ENCODE measurements around the gene RPAP3. TPM values are rescaled to one million over a fixed set of nuclear protein-coding genes. Genes with fewer than 3 reads are reported as not detected.

Gene RPAP3
- total RNA-seq, 1 experiment from 2014 or later, result 48.9 TPM

DNA sequence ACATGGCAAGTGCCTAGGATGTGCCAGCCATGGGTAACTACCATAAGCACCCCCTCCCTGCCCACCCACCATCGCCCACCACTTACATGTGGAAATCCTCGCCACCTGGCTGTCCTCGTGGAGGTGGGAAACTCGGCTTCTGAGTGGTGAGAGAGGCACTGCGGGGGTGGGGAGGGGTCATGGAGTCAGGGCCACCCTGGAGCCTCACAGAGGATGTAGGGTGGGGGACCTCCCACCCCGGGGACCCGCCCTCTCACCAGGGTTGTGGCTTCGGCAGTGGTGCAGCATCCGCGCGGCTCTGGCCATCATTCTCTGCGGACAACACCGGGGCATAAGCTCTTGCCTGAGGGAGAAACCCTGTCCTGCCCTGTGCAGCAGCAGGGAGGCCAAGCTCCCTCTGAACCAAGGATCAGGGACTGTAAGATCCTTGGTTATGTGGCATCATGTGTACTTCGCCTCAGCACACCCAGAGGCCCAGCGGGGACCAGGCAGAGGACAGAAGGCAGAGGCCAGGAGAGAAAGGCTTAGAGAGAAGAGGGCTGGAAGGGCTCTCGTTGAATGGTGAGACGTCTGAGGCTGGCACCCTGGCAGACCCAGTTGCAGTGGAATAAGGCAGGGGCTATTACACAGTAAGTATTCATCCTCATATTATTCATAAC lies 32.2 kb upstream of the RPAP3 start:
- H3K27ac ChIP-seq (ENCODE audit: insufficient read length, low read depth, low read length), result no peak overlapping the region
- H2AK5ac ChIP-seq (ENCODE audit: insufficient read length, low read length), result no peak overlapping the region
- no peak overlapping the region for H4K5ac ChIP-seq (ENCODE audit: insufficient read length, low read depth, low read length)
- no peak overlapping the region for H3K4ac ChIP-seq (ENCODE audit: low read depth, low read length)
- H2AFZ ChIP-seq (ENCODE audit: low read length), result no peak overlapping the region
- no peak overlapping the region for H3T11ph ChIP-seq (ENCODE audit: low read length)
- no peak overlapping the region for H2BK120ac ChIP-seq (ENCODE audit: low read depth, low read length, poor library complexity, severe bottlenecking)
- Mint-ChIP-seq H3K36me3 (ENCODE audit: insufficient read depth in 1 of 3, low read depth in 3 of 3) (no peaks in the 10 kb centered on the region; a peak in 1 of 7 replicates), H3K9me3 (no peaks in the 10 kb centered on the region), H3K4me1 (peaks cover 21 to 37% of the 10 kb centered on the region in 2 experiments), H3K27me3 (ENCODE audit: low read depth) (peaks cover 4% of the 10 kb centered on the region), H3K27ac (no peak overlapping the region), H3K4me3 (no peak overlapping the region)
- no peak overlapping the region for H3K23ac ChIP-seq (ENCODE audit: insufficient read length, low read depth, low read length)
- H3K23me2 ChIP-seq (ENCODE audit: insufficient read length, low read depth, low read length, poor library complexity, severe bottlenecking), result no peaks in the 10 kb centered on the region
- no peaks in the 10 kb centered on the region for H4K20me1 ChIP-seq (ENCODE audit: control insufficient read depth, insufficient read depth, insufficient read length)
- H3K56ac ChIP-seq (ENCODE audit: insufficient read length, low read depth, low read length), result no peak overlapping the region
- H3K9ac ChIP-seq (ENCODE audit: extremely low read depth, insufficient read length, low read length), result no peak overlapping the region
- H2BK5ac ChIP-seq (ENCODE audit: insufficient read length, low read length), result no peak overlapping the region
- peaks cover 3% of the 10 kb centered on the region; the same call in 1 of the 2 replicates for H3K4me1 ChIP-seq (ENCODE audit: insufficient read depth, low read length)
- H3K27me3 ChIP-seq (ENCODE audit: insufficient read depth, low read length), result no peaks in the 10 kb centered on the region
- no peaks in the 10 kb centered on the region for H3K79me2 ChIP-seq (ENCODE audit: insufficient read depth, low read length)
- no peak overlapping the region for H2BK12ac ChIP-seq (ENCODE audit: insufficient read length, low read depth, low read length)
- no peak overlapping the region for H3K14ac ChIP-seq (ENCODE audit: insufficient read depth, low read length)
- TF ChIP-seq CTCF (conservative IDR thresholded peaks at IDR 0.05), result no peak
- no peak overlapping the region for H2BK20ac ChIP-seq (ENCODE audit: low read depth, low read length, poor library complexity, severe bottlenecking)
- no peak overlapping the region for H2BK15ac ChIP-seq (ENCODE audit: low read depth, low read length)
- H3K79me1 ChIP-seq (ENCODE audit: insufficient read depth, low read depth, low read length, poor library complexity, severe bottlenecking), result no peaks in the 10 kb centered on the region
- no peak overlapping the region for H4K8ac ChIP-seq (replicated peaks; ENCODE audit: insufficient read length, low read depth, low read length)
- H4K91ac ChIP-seq (ENCODE audit: insufficient read length, low read depth, low read length), result no peak overlapping the region
- H3K18ac ChIP-seq (ENCODE audit: insufficient read length, low read depth, low read length), result no peak overlapping the region
- WGBS (ENCODE audit: extremely low coverage, insufficient read length, low lambda C conversion rate), result no CpG with 5 or more reads among the region's 17 CpGs
- DNase-seq, result no peak
- no peaks in the 10 kb centered on the region for H3K9me3 ChIP-seq (ENCODE audit: control insufficient read depth, low read depth, low read length)
- no peak overlapping the region for H3K4me2 ChIP-seq (ENCODE audit: insufficient read depth, insufficient read length, low read length)

Data from H9 (cell line).